HG03025 (cell line): ENCODE data around the gene SAMD14.
A peak's percentile ranks its signal among the peaks of the same experiment; 100 is the strongest.

ENCODE experiments used
- ATAC-seq: cut with Tn5 transposase; IDR thresholded peaks from one replicate; pipeline ENCODE4 v1.9.1; 2021; ENCODE audit warnings: mild to moderate bottlenecking, moderate library complexity; ENCODE audit not compliant: unreplicated experiment, low FRiP score

SAMD14 gene

DNA sequence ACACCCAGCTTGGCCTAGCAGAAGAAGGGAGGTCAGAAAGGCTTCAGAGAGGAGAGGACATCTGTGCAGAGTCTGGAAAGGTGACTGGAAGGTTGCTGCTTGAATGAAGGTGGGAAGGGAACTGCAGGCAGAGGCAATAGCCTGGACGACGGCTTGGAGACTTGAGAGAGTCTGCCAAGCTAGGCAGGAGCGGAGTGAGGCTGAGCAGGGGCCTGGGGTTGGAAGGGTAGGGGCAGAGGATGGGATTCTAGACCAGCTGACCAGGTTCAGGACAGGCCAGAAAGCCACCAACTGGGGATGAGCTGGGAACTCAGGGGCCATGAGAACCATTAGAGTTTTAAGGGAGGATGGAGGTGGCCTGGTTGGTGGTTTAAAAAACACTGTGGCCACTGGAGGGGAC lies 35.5 kb upstream of the SAMD14 start:
- no peak for ATAC-seq

DNA sequence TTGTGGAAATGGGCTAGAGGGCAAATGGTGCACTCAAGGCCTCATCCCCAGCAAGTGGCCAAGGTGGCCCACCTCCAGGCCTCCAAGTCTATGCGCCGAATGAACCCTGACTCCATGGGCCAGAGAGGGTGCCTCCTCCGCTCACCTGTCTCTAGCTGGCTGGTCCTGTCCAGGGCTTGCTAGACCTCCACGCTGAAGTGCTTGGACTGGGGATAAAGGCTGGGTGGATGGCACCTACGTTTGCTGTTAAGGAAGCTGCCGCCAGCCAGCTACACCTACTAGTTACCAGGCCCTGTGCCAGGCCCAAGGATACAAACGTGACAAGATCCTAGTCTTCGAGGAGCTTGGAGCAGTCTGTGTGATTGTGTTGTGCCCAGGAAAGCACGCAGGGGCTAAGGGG lies 35.1 kb upstream of the SAMD14 start:
- no peak for ATAC-seq

DNA sequence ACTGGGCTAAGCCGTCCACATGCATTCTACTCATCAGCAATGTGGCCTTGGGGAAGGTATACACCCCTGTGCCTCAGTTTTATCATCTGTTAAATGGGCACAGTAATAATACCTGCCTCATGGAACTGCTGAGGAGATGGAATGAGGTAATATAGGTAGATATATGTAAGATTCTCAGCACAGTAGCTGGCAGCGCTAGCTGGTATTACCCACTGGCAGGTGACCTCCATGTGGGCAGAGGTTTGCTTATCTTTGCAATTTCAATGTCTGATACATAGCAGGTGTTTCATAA lies 34.7 kb upstream of the SAMD14 start:
- ATAC-seq: no peak

DNA sequence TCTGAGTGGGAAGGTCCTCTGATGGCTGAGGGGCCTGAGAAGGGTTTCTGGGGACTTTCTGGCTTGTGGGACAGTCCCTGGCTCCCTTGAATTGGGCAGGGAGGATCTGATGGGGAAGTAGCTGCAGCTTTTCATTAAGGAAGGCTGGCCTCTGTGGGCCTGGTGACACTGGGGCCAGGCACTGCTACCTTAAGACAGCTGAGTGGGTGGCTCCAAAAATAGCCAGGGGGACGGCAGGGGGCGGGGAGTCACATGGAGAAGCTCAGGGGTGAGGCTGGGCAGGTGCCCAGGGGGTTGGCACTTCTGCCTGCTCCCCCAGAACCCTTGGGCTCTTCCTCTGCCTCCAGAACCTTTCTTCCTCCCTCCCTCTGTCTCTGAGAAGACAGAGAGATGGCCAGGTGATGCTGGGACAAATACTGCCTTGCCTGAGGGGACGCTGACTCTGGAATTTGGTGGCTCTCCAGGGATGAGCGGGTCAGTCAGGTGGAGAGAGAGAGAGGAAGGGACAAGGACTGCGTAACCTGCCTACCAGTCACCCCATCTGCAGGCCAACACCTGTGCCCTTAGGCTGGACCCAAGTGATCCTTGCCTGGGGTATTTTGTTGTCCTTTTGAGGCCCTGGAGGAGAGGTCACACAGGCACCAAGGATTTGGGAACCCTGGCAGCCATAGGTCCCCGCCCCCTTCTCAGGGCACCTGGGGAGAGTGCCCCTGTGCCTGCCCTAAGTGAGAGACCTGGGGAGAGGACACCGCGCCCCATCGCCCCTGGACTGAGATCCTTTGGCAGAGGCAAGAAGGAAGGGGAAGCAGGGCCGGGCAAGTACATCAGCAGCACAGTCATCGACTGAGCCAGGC lies 34.1 kb upstream of the SAMD14 start:
- no peak for ATAC-seq

DNA sequence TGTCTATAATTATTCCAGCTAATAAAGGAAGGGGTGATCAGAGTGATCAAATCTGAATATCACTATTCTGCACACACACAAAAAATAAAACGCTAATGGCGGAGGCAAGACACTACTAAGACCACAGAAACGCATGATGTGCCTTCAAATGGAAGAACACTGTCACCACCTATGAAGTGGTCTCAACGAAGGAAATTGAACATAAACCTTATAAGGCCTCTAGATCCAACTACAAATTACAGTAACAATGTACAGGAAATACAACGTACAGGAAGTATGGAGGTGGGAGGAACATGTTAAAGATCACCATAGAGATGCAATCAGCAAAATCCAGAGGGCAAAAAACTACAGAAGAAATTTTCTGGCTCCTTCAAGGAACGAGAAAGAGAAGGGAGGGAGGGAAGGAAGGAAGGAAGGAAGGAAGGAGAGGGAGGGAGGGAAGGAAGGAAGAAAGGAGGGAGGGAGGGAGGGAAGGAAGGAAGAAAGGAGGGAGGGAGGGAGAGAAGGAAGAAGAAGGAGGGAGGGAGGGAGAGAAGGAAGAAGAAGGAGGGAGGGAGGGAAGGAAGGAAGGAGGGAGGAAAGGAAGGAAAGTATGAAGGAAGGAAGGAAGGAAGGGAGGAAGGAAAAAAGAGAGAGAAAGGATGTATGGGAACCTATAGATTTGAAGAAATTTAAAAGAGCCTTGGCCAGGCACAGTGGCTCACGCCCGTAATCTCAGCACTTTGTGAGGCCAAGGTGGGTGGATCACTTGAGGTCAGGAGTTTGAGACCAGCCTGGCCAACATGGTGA lies 32.7 kb upstream of the SAMD14 start:
- no peak for ATAC-seq

DNA sequence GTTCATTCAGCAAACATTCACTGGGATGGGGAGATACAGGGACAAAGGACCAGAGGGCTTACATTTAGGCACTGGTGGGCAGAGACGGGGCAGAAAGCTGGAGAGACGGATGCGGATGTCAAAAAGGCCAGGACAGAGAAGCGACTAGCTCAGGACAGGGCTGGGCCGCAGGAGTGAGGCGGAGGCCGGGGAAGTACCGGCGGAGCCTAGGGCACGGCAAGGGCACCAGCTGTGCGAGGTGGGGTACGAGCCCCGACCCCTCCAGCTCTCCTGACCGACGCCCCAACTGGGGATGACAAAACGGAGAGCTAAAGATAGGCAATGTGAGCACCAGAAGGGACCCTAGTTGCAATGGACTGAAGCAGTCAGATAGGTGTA lies 31.9 kb upstream of the SAMD14 start:
- ATAC-seq: no peak

DNA sequence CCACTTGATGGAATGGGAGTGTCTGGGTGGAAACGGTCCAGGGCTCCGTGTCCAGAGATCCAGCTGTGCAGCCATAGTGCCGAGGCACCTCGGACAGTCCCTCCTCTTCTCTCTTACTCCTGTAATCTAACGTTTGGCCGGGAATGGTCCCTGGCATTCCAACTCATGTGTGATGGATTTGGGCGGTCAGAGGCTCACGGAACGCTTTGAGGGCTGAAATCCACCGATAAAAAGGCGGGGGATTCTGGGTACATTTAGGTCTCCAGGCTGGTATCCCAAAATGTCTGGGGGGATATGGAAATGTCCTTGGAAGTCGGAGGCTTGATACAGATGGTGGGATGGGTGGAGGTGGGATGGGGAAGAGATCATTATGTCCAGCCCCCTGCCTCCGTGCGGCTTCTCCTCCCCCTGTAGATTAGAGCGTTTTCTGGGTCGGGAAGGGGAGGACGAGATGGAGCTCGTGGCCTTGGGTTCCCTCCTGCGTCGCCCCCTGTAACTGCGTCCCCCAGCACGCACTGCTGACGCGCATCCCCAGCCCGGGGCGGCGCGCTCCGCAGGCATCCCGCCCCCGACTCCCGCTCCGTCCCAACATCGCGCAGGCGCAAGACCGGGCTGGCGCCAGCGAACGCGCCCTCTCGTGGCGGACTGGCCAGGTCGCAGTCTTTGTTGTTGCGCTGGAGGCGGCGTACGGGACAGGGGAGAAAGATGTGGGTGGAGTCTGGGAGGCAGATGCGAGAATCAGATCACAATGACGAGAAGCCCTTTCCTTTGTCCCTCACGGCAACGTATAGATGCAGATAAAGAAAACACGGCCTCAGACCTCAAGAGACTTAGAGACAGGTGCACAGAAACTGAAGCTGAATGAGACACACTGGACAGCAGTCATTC lies 31.3 kb upstream of the SAMD14 start:
- no peak for ATAC-seq

DNA sequence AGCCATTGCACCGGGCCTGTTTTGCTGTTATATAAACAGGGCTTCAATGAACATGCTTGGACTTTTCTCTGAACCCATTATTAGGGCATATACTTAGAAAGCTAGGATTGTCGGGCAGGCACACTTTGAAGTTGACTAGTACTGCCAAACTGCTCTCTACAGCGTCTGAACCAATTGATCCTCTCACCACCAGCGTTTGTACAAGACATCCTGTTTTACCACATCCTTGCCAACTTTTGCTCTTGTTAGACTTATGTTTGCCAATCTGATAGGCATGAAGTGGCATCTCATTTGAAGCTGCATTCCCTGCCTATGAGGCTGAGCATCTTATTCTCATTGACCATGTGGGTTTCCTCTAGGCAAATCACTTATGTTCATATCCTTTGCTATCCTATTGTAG lies 27.9 kb upstream of the SAMD14 start:
- ATAC-seq: no peak

DNA sequence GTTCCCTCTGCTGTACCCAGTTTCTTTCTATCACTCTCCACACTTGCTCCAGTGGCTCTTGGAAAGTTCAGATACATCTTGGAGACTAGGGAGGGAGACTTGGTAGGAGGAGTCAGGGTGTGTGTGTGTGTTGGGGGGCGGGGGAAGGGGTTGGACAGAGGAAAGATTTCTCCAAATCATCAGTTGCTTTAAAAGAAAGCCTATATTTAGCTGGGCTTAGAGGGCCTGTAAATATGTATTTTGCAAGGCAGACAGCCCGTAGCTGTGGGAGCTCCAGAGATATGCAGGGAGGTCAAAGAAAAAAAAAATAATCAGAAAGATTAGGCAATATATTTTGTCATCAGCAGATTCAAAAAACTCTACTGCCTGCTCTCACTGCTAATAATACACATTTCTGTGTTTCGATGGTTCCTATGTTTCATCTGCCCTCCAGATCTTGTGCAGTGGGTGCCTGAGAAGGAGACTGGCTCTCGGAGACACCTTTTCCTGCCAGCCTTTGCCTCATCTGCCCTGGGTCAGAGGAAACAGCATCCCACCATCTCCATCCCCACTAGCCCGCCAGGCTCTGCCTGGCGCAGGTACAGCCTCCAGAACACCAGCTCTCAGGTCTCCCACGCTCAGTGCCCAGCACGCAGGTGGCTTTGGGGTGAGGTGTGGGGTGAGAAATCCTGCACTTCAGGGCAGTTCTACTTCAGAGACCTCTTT lies 25.3 kb upstream of the SAMD14 start:
- ATAC-seq: no peak

DNA sequence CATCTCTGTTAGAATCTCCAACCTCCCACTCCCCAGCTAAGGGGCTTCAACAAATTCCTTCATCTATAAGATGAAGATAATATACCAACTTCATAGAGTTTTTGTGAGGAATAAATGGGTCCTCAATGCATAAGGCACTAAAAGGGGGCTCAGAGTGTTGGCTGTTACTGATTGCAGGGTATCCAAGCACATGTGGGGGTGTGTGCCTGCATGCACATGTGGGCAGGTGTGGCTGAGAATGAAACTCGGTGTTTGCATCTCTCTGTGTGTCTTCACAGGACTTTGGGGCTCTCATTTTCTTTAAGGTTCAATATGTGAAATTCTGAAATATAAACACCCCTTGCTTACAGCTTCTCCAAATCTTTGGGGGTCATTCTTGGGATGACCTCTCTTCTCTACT lies 24.6 kb upstream of the SAMD14 start:
- peak; percentile 36 for ATAC-seq

DNA sequence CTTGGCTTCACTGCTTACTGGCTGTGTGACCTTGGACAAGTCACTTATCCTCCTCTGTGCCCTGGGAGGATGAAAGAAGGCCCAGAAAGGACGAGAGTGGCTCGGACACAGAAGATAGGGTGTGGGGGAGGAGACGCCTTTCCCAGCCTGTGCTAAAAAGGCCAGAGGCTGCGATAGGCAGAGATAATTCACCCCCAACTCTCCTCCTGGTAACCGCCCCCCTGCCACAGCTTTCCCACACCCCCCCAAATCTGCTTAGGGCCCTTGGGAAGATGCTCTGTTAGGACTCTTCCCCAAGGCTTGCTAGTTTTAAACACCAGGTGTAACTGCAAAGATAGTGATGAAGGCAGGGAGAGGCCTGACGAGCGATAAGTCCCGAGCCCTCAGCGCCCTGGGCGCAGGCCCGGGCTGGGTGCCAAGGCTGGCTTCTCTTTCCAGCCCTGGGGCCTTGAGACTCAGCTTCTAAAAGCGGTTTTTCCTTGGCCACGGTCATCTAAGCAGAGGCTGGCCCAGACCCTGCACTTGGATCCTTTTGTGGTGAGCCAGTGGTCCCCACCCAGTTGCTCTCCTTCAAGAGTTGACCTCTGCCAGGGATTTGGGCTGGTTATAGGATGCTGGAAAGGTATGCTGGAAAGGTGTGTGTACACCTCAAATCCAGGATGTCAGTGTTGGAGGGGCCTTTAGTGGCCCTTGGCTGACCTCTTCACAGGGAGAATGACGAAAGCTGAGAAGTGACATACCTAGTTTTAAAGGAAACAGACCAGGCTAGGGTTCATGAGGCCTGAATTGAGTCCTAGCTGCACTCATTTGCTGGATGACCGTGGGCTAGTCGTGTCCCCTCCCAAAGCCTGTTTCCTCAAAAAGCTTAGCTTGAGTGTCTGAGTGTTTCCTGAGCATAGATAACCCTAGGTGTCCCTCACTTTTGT lies 24.0 kb upstream of the SAMD14 start:
- no peak for ATAC-seq

DNA sequence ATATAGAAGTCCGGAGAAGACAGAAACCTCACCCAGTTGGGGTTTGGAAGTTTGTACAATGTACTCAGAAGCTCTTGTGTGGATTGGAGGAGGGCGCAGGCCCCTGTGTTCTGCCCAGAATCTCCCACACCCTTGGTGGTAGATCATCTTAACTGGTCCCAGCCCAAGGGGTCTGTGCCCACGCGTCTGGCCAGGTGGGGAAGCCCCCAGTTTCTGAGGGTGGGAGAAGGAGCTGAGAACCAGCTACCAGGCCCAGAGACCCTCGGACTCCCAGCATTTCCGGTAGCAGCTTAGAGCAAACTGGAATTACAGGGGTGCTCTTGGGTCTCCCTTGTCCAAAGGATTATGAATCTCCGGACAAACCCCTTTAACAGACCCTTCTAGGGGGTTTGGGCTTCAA lies 22.8 kb upstream of the SAMD14 start:
- no peak for ATAC-seq

DNA sequence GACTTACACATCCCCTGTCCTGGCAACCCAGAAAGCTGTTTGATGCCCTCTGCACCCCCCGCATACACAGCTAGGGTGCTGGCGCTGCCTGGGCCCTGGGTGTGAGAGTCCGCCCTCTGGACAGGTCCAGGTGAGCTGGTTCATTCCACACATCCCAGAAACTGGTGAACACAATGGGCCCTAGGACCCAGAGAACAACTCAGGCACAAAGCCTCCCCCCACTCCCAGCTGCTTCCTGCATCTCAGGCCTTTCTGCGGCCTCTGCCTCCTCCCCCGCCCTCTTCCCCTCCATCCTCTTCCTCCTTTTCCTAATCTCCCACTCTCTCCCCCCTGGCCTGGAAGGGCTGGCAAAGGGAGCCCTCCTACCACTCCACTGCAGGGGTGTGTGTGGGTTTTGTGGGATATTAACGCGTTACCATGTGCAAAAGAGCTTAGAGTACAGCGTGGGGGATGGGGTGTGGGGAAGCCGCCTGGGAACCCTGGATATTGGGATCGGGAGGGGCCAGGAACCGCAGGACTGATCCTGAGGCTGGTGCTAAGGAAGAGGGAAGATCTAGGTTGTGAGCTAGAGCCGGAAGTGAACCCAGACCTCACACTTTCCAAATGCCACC lies 22.1 kb upstream of the SAMD14 start:
- ATAC-seq: no peak

DNA sequence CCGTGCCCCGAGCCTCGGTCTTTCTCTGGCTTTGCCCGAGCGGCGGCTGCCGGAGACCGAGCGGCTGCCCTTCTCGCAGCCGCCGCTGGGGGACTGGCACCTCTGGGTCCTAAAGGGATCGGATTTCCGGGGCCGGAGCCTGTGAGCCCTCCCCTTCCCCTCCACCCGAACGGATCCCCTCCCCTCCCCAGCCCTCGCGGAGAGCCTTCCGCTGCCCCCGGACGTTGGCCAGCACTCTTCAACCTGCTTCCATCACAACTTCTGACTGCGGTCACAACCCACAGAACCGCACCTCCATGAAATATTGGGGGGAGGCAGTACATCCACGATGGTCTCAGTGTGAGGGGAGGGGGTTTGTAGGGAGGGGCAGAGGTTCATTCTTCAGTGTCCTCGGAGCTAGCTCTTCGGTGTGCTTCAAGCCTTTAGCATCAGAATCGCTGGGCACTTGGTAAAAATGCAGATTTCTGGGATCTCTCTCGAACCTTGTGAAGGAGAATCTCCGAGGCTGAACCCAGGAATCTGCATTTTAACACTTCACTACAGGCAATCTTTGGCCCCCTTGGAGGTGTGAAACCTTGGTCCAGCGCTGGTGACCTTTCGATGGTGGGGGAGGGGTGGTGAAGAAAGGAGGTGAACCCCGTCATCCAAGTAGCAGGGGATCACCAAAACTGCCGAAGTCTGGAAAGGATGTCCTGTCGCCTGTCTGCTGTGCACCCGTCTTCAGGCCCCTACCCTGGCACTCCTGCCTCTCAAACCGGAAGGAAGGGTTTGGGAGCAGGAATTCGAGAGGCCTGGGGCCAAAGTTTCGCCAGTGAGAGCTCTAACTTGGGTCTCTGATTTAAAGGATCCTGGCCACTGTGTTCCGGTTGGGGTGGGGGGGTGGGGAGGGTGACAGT lies 21.3 kb upstream of the SAMD14 start:
- ATAC-seq: peak; percentile 29

DNA sequence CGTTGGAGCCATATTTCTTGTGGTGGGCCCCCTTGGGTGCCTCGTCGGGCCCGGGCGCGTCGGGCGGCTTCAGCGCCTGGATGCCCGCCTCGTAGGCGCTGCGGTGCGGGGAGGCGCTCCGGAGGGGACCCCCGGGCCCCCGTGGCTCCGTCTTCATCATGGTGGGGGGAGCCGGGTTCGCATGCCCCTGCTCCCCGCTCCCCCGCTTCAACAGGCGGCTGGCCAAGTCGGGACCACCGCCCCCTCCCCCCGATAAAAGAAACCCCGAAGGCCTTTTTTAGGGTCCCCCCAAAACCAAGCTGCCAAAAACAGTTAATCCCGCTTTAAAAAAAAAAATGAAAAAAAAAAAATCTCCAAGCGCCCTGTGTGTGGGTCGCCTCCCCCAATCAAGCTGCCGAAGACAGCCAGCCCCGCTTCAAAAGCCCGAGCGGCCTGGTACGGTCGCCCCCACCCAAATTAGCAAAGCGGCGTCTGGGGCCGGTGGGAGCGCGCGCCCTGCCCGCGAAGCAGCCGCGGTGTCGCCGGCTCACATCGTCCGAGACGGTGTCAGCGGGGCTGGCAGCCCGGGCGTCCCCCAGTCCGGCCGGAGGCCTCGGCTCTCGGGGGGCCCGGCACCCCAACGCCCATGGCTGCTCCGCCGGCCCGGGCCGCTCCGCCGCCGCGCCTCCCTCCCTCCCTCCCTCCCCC lies 20.5 kb upstream of the SAMD14 start, which contains the start of gene PPP1R9B:
PPP1R9B (minus strand) TSS at position 324 of the 687 bp plus-strand sequence; CDS start at position 160, 164 bp downstream.
- peak; percentile 2 for ATAC-seq

DNA sequence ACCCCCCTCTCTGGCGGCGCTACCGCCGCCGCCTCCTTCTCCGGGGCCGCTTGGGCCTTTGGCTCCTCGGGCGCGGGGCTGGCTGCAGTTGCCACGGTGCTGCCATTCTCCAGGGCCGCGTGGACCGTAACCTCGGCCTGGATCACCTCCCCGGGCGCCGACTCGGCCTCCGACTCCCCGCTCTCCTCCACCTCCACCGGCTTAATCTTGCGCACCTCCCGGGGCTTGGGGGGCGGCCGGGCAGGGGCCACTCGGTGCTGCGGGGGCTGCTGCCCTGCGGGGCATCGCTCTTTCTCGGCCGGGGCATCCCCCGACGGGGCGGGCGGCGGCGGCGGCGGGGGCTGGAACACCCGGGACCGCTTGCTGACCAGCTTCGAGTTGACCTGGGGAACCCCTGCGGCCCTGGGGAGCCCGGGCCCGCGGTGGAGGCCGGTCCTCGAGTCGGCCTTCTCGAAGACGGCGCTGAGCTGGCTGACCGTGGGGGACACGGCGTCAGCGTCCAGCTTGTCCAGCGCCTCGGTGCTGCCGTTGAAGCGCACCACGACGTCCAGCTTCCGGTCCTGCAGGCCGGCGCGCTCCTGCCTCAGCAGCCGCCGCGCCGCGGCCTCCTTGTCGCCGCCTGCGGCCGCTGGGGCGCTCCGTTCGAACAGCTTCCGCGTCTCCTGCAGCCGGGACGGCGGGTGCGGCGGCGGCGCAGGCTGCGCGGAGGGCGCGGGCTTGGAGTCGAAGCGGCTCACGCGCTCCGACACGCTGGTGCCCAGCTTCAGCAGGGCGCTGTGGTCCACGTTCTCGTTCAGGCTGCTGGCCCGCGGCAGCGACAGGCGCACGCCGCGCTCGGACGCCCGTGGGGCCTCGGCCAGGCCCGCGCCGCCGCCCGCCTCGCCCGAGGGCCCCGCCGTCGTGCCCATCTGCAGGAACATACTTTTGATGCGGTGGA lies 19.7 kb upstream of the SAMD14 start:
- ATAC-seq: no peak
